Ishikawa (cell line): Measurements from ENCODE around the gene MDP1.

Experiments
- CEBPB ChIP-seq: IDR thresholded peaks from 2 replicates; pipeline ENCODE4 v1.6.1; 2012
- CREB1 ChIP-seq: IDR thresholded peaks from 2 replicates; pipeline ENCODE4 v1.6.1; 2012; ENCODE audit warnings: low read depth
- EGR1 ChIP-seq: IDR thresholded peaks from 2 replicates; pipeline ENCODE4 v1.6.1; 2012
- EP300 ChIP-seq: IDR thresholded peaks from 2 replicates; pipeline ENCODE4 v1.6.1; 2012; ENCODE audit warnings: borderline replicate concordance
- FOXM1 ChIP-seq: IDR thresholded peaks from 2 replicates; pipeline ENCODE4 v1.6.1; 2012; ENCODE audit warnings: low read depth, borderline replicate concordance
- NFIC ChIP-seq: IDR thresholded peaks from 2 replicates; pipeline ENCODE4 v1.6.1; 2012
- RAD21 ChIP-seq: IDR thresholded peaks from 2 replicates; pipeline ENCODE4 v1.6.1; 2012; ENCODE audit warnings: low read depth
- TAF1 ChIP-seq: IDR thresholded peaks from 2 replicates; pipeline ENCODE4 v1.6.1; 2012; ENCODE audit warnings: low read depth, mild to moderate bottlenecking
- TCF12 ChIP-seq: IDR thresholded peaks from 2 replicates; pipeline ENCODE4 v1.6.1; 2012; ENCODE audit warnings: low read depth
- TEAD4 ChIP-seq: IDR thresholded peaks from 2 replicates; pipeline ENCODE4 v1.6.1; 2012
- YY1 ChIP-seq: IDR thresholded peaks from 2 replicates; pipeline ENCODE4 v1.6.1; 2012; ENCODE audit warnings: low read depth
- ZBTB7A ChIP-seq: IDR thresholded peaks from 2 replicates; pipeline ENCODE4 v1.6.1; 2012; ENCODE audit warnings: low read depth
- TF ChIP-seq, protein P1 (sequence below): IDR thresholded peaks from 2 replicates; pipeline ENCODE4 v1.6.1; 2012; ENCODE audit warnings: low read depth, mild to moderate bottlenecking
- TF ChIP-seq, protein P2 (sequence below): IDR thresholded peaks from 2 replicates; pipeline ENCODE4 v1.6.1; 2012
- TF ChIP-seq, protein P3 (sequence below): IDR thresholded peaks from 2 replicates; pipeline ENCODE4 v1.6.1; 2012

The MDP1 gene

DNA sequence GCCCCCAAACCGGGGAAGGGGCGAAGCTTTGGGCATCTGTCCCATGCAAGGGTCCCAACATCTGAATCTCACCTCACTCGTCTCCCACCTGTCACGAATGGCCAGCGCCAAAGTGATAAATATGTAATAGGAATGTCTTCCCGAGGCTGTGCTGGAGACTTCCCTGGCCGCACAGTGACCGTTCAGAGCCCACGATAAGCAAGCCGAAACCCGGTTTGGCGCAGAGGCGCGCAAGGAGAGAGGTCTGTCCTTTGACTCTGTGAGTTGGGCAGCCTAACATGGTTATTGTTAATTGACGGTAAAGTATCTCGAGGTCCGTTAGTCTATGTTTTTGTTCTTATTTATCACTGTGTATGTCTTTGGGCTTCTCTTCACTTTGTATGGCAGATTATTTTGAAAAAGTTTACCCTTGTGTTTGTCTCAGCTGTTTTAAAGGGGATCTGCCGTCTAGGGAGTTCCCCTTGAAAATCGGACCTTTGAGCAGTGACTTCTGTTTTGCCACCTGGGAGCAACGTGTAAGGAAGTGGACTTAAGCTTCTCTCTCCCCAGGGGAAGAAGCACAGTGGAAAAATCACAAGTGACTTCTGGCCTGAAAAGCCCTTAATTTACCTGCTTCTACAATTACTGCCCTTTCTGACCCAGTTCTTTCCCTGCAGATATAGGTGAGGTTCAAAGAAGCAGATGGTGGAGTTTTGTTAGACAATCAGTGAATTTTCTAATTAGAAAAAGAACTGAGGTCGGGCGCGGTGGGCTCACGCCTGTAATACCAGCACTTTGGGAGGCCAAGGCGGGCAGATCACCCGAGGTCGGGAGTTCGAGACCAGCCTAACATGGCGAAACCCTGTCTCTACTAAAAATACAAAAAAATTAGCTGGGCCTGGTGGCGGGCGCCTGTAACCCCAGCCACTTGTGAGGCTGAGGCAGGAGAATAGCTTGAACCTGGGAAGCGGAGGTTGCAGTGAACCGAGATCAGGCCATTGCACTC, 19.5 kb downstream of the MDP1 start:
- no peak for TF ChIP-seq CEBPB
- TF ChIP-seq TAF1, result no peak
- no peak for TF ChIP-seq YY1
- TF ChIP-seq, protein P1, sequence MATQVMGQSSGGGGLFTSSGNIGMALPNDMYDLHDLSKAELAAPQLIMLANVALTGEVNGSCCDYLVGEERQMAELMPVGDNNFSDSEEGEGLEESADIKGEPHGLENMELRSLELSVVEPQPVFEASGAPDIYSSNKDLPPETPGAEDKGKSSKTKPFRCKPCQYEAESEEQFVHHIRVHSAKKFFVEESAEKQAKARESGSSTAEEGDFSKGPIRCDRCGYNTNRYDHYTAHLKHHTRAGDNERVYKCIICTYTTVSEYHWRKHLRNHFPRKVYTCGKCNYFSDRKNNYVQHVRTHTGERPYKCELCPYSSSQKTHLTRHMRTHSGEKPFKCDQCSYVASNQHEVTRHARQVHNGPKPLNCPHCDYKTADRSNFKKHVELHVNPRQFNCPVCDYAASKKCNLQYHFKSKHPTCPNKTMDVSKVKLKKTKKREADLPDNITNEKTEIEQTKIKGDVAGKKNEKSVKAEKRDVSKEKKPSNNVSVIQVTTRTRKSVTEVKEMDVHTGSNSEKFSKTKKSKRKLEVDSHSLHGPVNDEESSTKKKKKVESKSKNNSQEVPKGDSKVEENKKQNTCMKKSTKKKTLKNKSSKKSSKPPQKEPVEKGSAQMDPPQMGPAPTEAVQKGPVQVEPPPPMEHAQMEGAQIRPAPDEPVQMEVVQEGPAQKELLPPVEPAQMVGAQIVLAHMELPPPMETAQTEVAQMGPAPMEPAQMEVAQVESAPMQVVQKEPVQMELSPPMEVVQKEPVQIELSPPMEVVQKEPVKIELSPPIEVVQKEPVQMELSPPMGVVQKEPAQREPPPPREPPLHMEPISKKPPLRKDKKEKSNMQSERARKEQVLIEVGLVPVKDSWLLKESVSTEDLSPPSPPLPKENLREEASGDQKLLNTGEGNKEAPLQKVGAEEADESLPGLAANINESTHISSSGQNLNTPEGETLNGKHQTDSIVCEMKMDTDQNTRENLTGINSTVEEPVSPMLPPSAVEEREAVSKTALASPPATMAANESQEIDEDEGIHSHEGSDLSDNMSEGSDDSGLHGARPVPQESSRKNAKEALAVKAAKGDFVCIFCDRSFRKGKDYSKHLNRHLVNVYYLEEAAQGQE, result no peak
- no peak for TF ChIP-seq CREB1
- TF ChIP-seq FOXM1, result no peak
- TF ChIP-seq TCF12, result no peak
- TF ChIP-seq, protein P2, sequence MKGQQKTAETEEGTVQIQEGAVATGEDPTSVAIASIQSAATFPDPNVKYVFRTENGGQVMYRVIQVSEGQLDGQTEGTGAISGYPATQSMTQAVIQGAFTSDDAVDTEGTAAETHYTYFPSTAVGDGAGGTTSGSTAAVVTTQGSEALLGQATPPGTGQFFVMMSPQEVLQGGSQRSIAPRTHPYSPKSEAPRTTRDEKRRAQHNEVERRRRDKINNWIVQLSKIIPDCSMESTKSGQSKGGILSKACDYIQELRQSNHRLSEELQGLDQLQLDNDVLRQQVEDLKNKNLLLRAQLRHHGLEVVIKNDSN, result no peak
- TF ChIP-seq NFIC, result no peak

DNA sequence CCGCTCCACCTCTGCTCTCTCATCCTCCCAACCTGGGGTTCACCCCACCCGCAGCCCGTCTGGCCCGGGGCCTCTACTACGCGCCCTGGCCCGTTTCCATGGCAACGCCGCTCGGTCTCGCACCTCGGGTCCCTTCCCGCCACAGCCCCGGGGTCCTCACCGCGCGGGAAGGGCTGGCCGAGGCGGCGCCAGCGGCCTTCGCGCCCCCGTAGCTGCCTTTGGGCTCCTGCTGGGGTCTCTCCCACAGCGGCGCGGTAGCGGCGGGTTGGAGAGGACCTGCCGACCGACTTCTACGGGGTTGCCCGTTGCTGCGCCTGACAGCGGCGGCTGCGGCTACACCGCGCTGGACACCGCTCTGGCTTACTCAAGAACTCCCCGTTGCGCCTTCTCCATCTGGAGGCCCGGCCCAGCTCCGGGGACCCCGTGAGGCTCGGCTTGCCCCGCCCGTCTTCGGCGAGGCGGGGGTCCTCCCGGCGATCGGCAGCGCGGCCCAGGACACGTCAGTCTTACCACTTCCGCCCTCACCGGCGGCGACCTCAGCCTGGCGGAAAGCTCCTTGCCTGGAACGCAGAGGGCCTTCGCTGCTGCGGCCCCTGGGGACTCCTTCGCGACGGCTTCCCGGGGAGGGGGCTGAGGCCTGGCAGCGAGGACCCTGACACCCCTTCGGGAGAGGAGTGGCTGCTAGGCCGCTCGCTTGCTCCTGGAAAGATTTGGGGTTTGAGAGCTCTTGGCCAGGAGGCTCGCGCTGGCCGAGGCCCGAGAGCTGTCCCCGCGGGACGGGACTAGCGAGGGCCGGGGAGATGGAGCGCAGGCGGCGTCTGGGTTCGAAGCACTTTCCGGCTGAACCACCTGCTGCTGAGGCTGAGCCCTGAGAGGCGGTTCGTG, 20.4 kb downstream of the MDP1 start, which contains the start of gene TM9SF1:
TSS of gene TM9SF1 (minus strand) at position 256 of the 885 bp plus-strand sequence. CDS start 422 bp downstream, outside the sequence.
- TF ChIP-seq CREB1 (peak; percentile 77), EP300 (no peak; the same call in 1 of the 2 replicates), EGR1 (no peak; the same call in 1 of the 2 replicates), NFIC (no peak; the same call in 1 of the 2 replicates), RAD21 (no peak), TAF1 (peak; percentile 66; the same call in 1 of the 2 replicates), TCF12 (no peak), ZBTB7A (peak; percentile 37; the same call in 1 of the 2 replicates), YY1 (peak; percentile 66; the same call in 1 of the 2 replicates), CEBPB (no peak), TEAD4 (peak; percentile 51), FOXM1 (0 out of 2 replicates have a peak, but pooled peaks have one; percentile 27)
- TF ChIP-seq, protein P3, sequence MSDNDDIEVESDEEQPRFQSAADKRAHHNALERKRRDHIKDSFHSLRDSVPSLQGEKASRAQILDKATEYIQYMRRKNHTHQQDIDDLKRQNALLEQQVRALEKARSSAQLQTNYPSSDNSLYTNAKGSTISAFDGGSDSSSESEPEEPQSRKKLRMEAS, result peak; percentile 99
- TF ChIP-seq, protein P2, result no peak
- TF ChIP-seq, protein P1, result no peak

DNA sequence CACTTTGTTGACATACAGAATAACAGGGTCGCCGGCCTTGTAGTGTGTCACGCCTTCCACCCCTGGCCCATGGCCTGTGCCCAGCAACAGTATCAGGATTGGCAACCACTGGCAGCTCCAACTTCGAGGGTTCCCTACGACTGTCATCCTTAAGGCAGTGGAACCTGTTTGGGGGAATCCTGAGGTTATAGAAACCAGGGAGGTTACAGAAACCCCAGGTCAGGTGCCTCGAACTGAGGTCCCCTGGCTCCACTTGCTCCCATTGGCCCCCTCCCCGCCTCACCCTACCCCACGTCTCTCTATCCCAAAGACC, 21.0 kb downstream of the MDP1 start:
- TF ChIP-seq NFIC, result no peak
- TF ChIP-seq, protein P1, result no peak
- no peak for TF ChIP-seq FOXM1
- no peak for TF ChIP-seq TCF12
- TF ChIP-seq TAF1, result no peak
- TF ChIP-seq, protein P2, result no peak
- TF ChIP-seq, protein P3, result no peak
- no peak for TF ChIP-seq RAD21
- TF ChIP-seq CEBPB, result no peak
- TF ChIP-seq CREB1, result no peak
- TF ChIP-seq ZBTB7A, result no peak
- TF ChIP-seq EP300, result no peak
- TF ChIP-seq EGR1, result no peak
- TF ChIP-seq YY1, result no peak
- no peak for TF ChIP-seq TEAD4
